ENCODE results near the gene ACAP3. TPM values are rescaled to one million over a fixed set of nuclear protein-coding genes. Genes with fewer than 3 reads are reported as not detected.

The ACAP3 gene
- total and polyA plus RNA-seq, 2 of the 4 experiments (the other 2 are of a cell fraction): 13.3 to 58.2 TPM

- H2BK120ac ChIP-seq (ENCODE audit: low read depth, low read length): no peak overlapping the region
- H3K9me3 ChIP-seq (ENCODE audit: control insufficient read depth, insufficient read depth, low read length): no peaks in the 10 kb centered on the region
- H4K91ac ChIP-seq (ENCODE audit: insufficient read depth, low read depth, low read length): peak overlapping the region; percentile 26; the same call in 1 of the 2 replicates
- peaks cover 4% of the 10 kb centered on the region; the same call in 1 of the 2 replicates for H3K9me1 ChIP-seq (ENCODE audit: insufficient read depth, low read length)
- H3K36me3 ChIP-seq (ENCODE audit: control insufficient read depth, insufficient read depth, low read length): no peaks in the 10 kb centered on the region
- H4K5ac ChIP-seq (ENCODE audit: low read depth, low read length): no peak overlapping the region
- peaks cover 6% of the 10 kb centered on the region; the same call in 1 of the 2 replicates for H3K4me1 ChIP-seq (ENCODE audit: control insufficient read depth, insufficient read depth, low read length)
- peak overlapping the region; percentile 36; the same call in 1 of the 2 replicates for H2AK5ac ChIP-seq (ENCODE audit: low read depth, low read length)
- no peak overlapping the region for H3K4me2 ChIP-seq (ENCODE audit: low read depth, low read length)
- H3K79me1 ChIP-seq (ENCODE audit: low read depth in 1 of 2, low read length in 2 of 2): no peaks in the 10 kb centered on the region
- ATAC-seq (ENCODE audit: low read depth): no peak
- no peak overlapping the region for H3K23ac ChIP-seq (ENCODE audit: low read depth, low read length)
- no peak overlapping the region for H3K27ac ChIP-seq (ENCODE audit: insufficient read depth, low read length)
- ChIA-PET POLR2A (ENCODE audit: unreplicated experiment) (interaction anchor here (0.6 kb wide), 1 partner anchor 32 kb away, joined by 8 read pairs; no protein-coding TSS in a partner anchor), CTCF (no interaction called here)
- peak; percentile 55 for DNase-seq
- H3K18ac ChIP-seq (ENCODE audit: low read depth, low read length): no peak overlapping the region
- H2BK15ac ChIP-seq (ENCODE audit: low read depth, low read length): no peak overlapping the region
- 100% methylated on average over 6 of the region's 14 CpGs; no CpG with 5 or more reads in 1 of the 2 experiments for WGBS, 2 experiments (ENCODE audit: extremely low coverage in 2 of 2, insufficient read length in 1 of 2)
- H4K20me1 ChIP-seq (ENCODE audit: insufficient read depth, low read length): no peaks in the 10 kb centered on the region; the same call in 1 of the 2 replicates
- no TSS peak for BruUV-seq (replicated peaks)
- dilution Hi-C loops (cut with HindIII; ENCODE audit: low sequenced_read_pairs, unreplicated experiment) (no loop called here), in situ Hi-C loops (cut with MboI; ENCODE audit: low sequenced_read_pairs) (no loop called here), intact Hi-C loops (cut with micrococcal nuclease) (no loop called here)
- H3K14ac ChIP-seq (replicated peaks; ENCODE audit: low read depth, low read length): no peak overlapping the region
- H4K8ac ChIP-seq (ENCODE audit: low read depth in 2 of 2, low read length in 2 of 2): no peak overlapping the region
- no peak overlapping the region for H2AFZ ChIP-seq (replicated peaks; ENCODE audit: low read length, poor library complexity)
- H3K9ac ChIP-seq (ENCODE audit: low read depth, low read length): no peak overlapping the region
- no peak overlapping the region for H2BK20ac ChIP-seq (ENCODE audit: low read depth, low read length)
- no peak overlapping the region for H3K56ac ChIP-seq (ENCODE audit: extremely low read depth, insufficient read depth, low read length)
- H3K4ac ChIP-seq (ENCODE audit: low read depth, low read length): no peak overlapping the region
- peak overlapping the region; percentile 82 for H2AK9ac ChIP-seq (replicated peaks; ENCODE audit: low read depth, low read length, poor library complexity)
- TF ChIP-seq FOS (IDR thresholded peaks at IDR 0.05; ENCODE audit: low read depth, low read length) (no peak), BHLHE40 (IDR thresholded peaks at IDR 0.05; ENCODE audit: low read depth, low read length) (no peak), ELK1 (IDR thresholded peaks at IDR 0.05; ENCODE audit: borderline replicate concordance, low read depth, low read length) (no peak), MAFK (IDR thresholded peaks at IDR 0.05; ENCODE audit: low read depth, low read length) (no peak), CHD1 (IDR thresholded peaks at IDR 0.05; ENCODE audit: low read depth, low read length) (no peak), RFX5 (IDR thresholded peaks at IDR 0.05; ENCODE audit: low read depth, low read length) (no peak), NFE2L2 (IDR thresholded peaks at IDR 0.05; ENCODE audit: low read depth, low read length) (no peak)
- no peak overlapping the region for H3K4me3 ChIP-seq (ENCODE audit: insufficient read depth, low read depth, low read length)
- H3K27me3 ChIP-seq (ENCODE audit: control insufficient read depth, insufficient read depth, low read length): no peaks in the 10 kb centered on the region
- no peak overlapping the region for H2BK5ac ChIP-seq (ENCODE audit: low read depth, low read length, poor library complexity, severe bottlenecking)
Observed at GRCh38 chr1:1282998-1283397, 24.7 kb downstream of the ACAP3 start.
